Neural crest cell (in vitro differentiated cells): ENCODE measurements around the gene TBX18. TPM values are rescaled to one million over a fixed set of nuclear protein-coding genes. Genes with fewer than 3 reads are reported as not detected.

Source experiments
- DNase-seq: peaks from one replicate; pipeline ENCODE4 v3.0.0; 2021; ENCODE audit warnings: low read depth, mixed read lengths, low spot score
- H3K27ac Mint-ChIP-seq: one replicate; pipeline ENCODE4 v1.8.0; 2021; ENCODE audit warnings: mild to moderate bottlenecking, mixed read lengths; ENCODE audit not compliant: unreplicated experiment
- H3K27me3 Mint-ChIP-seq: 2 replicates; pipeline ENCODE4 v1.8.0; 2021; ENCODE audit warnings: low read depth, mild to moderate bottlenecking, mixed read lengths
- H3K36me3 Mint-ChIP-seq: 2 replicates; pipeline ENCODE4 v1.8.0; 2021; ENCODE audit warnings: low read depth, mild to moderate bottlenecking, mixed read lengths
- H3K4me1 Mint-ChIP-seq: 2 replicates; pipeline ENCODE4 v1.8.0; 2021; ENCODE audit warnings: mixed read lengths
- H3K4me3 Mint-ChIP-seq: one replicate; pipeline ENCODE4 v1.8.0; 2021; ENCODE audit warnings: mild to moderate bottlenecking, mixed read lengths
- H3K9me3 Mint-ChIP-seq: 2 replicates; pipeline ENCODE4 v1.8.0; 2021; ENCODE audit warnings: mixed read lengths
- total RNA-seq: library from RNA; stranded (reverse); gene quantifications from 2 replicates; pipeline ENCODE4 v1.2.1, GENCODE V29; 2021
- TF ChIP-seq, protein P1 (sequence below): fragments of 200-600 bp; sonication (generic); conservative IDR thresholded peaks from 2 replicates; pipeline ENCODE4 v1.5.0; 2021; ENCODE audit warnings: antibody characterized with exemption, mild to moderate bottlenecking

TBX18 gene
- total RNA-seq, 1 donor from 2014 or later: 0.47 TPM

- TF ChIP-seq, protein P1, sequence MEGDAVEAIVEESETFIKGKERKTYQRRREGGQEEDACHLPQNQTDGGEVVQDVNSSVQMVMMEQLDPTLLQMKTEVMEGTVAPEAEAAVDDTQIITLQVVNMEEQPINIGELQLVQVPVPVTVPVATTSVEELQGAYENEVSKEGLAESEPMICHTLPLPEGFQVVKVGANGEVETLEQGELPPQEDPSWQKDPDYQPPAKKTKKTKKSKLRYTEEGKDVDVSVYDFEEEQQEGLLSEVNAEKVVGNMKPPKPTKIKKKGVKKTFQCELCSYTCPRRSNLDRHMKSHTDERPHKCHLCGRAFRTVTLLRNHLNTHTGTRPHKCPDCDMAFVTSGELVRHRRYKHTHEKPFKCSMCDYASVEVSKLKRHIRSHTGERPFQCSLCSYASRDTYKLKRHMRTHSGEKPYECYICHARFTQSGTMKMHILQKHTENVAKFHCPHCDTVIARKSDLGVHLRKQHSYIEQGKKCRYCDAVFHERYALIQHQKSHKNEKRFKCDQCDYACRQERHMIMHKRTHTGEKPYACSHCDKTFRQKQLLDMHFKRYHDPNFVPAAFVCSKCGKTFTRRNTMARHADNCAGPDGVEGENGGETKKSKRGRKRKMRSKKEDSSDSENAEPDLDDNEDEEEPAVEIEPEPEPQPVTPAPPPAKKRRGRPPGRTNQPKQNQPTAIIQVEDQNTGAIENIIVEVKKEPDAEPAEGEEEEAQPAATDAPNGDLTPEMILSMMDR: no peak
These were observed 24.8 kb upstream of the TBX18 start for GRCh38 chr6:84789170-84789569.

GRCh38 chr6:84788689-84789088, 24.3 kb upstream of the TBX18 start:
- H3K4me1 Mint-ChIP-seq: no peaks in the 10 kb centered on the region
- H3K36me3 Mint-ChIP-seq: no peaks in the 10 kb centered on the region
- H3K4me3 Mint-ChIP-seq: no peak overlapping the region
- no peak overlapping the region for H3K27ac Mint-ChIP-seq
- TF ChIP-seq, protein P1: no peak
- no peaks in the 10 kb centered on the region for H3K9me3 Mint-ChIP-seq
- peaks cover 64% of the 10 kb centered on the region for H3K27me3 Mint-ChIP-seq
- DNase-seq: no peak

More at GRCh38 chr6:84789170-84789569, 24.8 kb upstream of the TBX18 start:
- no peaks in the 10 kb centered on the region for H3K9me3 Mint-ChIP-seq
- peaks cover 59% of the 10 kb centered on the region for H3K27me3 Mint-ChIP-seq
- H3K36me3 Mint-ChIP-seq: no peaks in the 10 kb centered on the region
- no peaks in the 10 kb centered on the region for H3K4me1 Mint-ChIP-seq
- no peak for DNase-seq
- H3K27ac Mint-ChIP-seq: no peak overlapping the region
- no peak overlapping the region for H3K4me3 Mint-ChIP-seq

DNA sequence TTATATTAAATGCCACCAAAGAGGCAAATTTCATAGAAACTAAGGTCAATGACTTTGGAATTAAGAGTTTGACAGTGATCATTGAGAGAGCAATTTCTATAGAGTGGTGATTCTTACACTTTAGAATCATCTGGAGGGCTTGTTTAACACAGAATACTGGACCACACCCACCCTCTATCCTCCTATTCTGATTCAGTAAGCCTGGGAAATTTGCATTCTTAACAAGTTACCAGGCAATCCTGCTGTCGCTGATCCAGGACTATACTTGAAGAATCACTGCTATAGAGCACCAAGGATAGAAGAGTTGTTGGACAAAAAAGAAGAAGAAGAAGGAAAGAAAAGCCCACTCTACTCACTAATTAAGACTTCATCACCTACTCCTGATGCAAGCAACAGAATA, 21.3 kb upstream of the TBX18 start:
- Mint-ChIP-seq H3K4me3 (no peak overlapping the region), H3K4me1 (no peaks in the 10 kb centered on the region), H3K27me3 (peaks cover 84% of the 10 kb centered on the region), H3K36me3 (no peaks in the 10 kb centered on the region), H3K9me3 (no peaks in the 10 kb centered on the region), H3K27ac (no peak overlapping the region)
- no peak for DNase-seq
- TF ChIP-seq, protein P1: no peak

GRCh38 chr6:84779917-84780316, 15.5 kb upstream of the TBX18 start:
- TF ChIP-seq, protein P1: no peak
- Mint-ChIP-seq H3K4me3 (no peak overlapping the region), H3K4me1 (no peaks in the 10 kb centered on the region), H3K27ac (no peak overlapping the region), H3K36me3 (no peaks in the 10 kb centered on the region), H3K27me3 (peaks cover 100% of the 10 kb centered on the region), H3K9me3 (no peaks in the 10 kb centered on the region)
- DNase-seq: no peak

- DNase-seq: no peak
These were observed 15.0 kb upstream of the TBX18 start for GRCh38 chr6:84779380-84779779.

More at GRCh38 chr6:84779380-84779779, 15.0 kb upstream of the TBX18 start:
- Mint-ChIP-seq H3K4me3 (no peak overlapping the region), H3K4me1 (no peaks in the 10 kb centered on the region), H3K27ac (no peak overlapping the region), H3K9me3 (no peaks in the 10 kb centered on the region), H3K27me3 (peaks cover 99% of the 10 kb centered on the region), H3K36me3 (no peaks in the 10 kb centered on the region)
- TF ChIP-seq, protein P1: no peak
